CD4-positive, alpha-beta memory T cell (primary cell): ENCODE measurements around the gene TYK2. TPM values are rescaled to one million over a fixed set of nuclear protein-coding genes. Genes with fewer than 3 reads are reported as not detected.
A peak's percentile ranks its signal among the peaks of the same experiment; 100 is the strongest.
"Not testable (repeated sequence)": the region's sequence is repeated elsewhere in the genome, so short reads cannot be mapped to it uniquely, and the experiment has no call there.

Experiments used
- CTCF ChIA-PET: fragments of 350-600 bp; sonication (Branson Sonifier 250); formaldehyde crosslinking; loops from one replicate; lab custom pipeline; 2021; ENCODE audit warnings: inconsistent platforms; ENCODE audit not compliant: partially characterized antibody; lab: Charles Lee
- POLR2A ChIA-PET: fragments of 350-600 bp; sonication (Branson Sonifier 250); formaldehyde crosslinking; loops from one replicate; lab custom pipeline; 2021; ENCODE audit not compliant: partially characterized antibody; lab: Charles Lee
- DNase-seq, 5 donors: peaks; one replicate each; pipeline versions ENCODE4 v3.0.0 to v3.0.0-alpha.2; 2020 to 2022; ENCODE audit warnings: mixed read lengths in 1 of 5
- H3K27ac ChIP-seq: one replicate; pipeline ENCODE4 v1.7.0; 2013; ENCODE audit warnings: low read depth, low read length
- H3K27me3 ChIP-seq: 2 replicates; pipeline ENCODE4 v1.7.0; 2013; ENCODE audit warnings: mild to moderate bottlenecking, low read length, moderate library complexity; ENCODE audit not compliant: insufficient read depth
- H3K36me3 ChIP-seq: 2 replicates; pipeline ENCODE4 v1.7.0; 2013; ENCODE audit warnings: mild to moderate bottlenecking, low read length, moderate library complexity; ENCODE audit not compliant: insufficient read depth
- H3K4me1 ChIP-seq: 2 replicates; pipeline ENCODE4 v1.7.0; 2013; ENCODE audit warnings: mild to moderate bottlenecking, low read length, moderate library complexity; ENCODE audit not compliant: insufficient read depth
- H3K4me3 ChIP-seq, 2 donors: one replicate each; pipeline ENCODE4 v1.7.0; 2013; ENCODE audit warnings: low read length in 2 of 2, mild to moderate bottlenecking in 1 of 2
- H3K9me3 ChIP-seq, 2 donors: one replicate each; pipeline ENCODE4 v1.7.0; 2013; ENCODE audit warnings: low read length in 2 of 2, control low read depth in 1 of 2; ENCODE audit not compliant: control insufficient read depth in 1 of 2
- H3K27ac Mint-ChIP-seq, 7 donors: one replicate each; pipeline ENCODE4 v1.8.0; 2020 to 2021; ENCODE audit warnings: mixed read lengths in 7 of 7, mild to moderate bottlenecking in 6 of 7, inconsistent platforms in 3 of 7, moderate library complexity in 3 of 7
- H3K27me3 Mint-ChIP-seq, 2 donors: one replicate each; pipeline ENCODE4 v1.8.0; 2020 to 2021; ENCODE audit warnings: mixed read lengths in 2 of 2
- H3K36me3 Mint-ChIP-seq, 2 donors: one replicate each; pipeline ENCODE4 v1.8.0; 2020 to 2021; ENCODE audit warnings: mixed read lengths in 2 of 2, inconsistent platforms in 1 of 2, mild to moderate bottlenecking in 1 of 2
- H3K4me1 Mint-ChIP-seq, 4 donors: one replicate each; pipeline ENCODE4 v1.8.0; 2020 to 2021; ENCODE audit warnings: mixed read lengths in 4 of 4, mild to moderate bottlenecking in 1 of 4
- H3K4me3 Mint-ChIP-seq, 8 donors: one replicate each; pipeline ENCODE4 v1.8.0; 2020 to 2021; ENCODE audit warnings: mixed read lengths in 8 of 8, mild to moderate bottlenecking in 7 of 8, moderate library complexity in 6 of 8, inconsistent platforms in 3 of 8
- H3K9me3 Mint-ChIP-seq, 8 donors: one replicate each; pipeline ENCODE4 v1.8.0; 2020 to 2021; ENCODE audit warnings: mixed read lengths in 8 of 8, mild to moderate bottlenecking in 5 of 8, inconsistent platforms in 3 of 8, moderate library complexity in 1 of 8
- intact Hi-C: fragments of 100-400 bp; cut with micrococcal nuclease; formaldehyde crosslinking; loops from one replicate; pipeline ENCODE4 v1.15.1; 2023
- polyA plus RNA-seq, 2 donors: library from polyadenylated mRNA; unstranded; fragments of 300-500 nt; fragmentation: Illumina TruSeq; gene quantifications; one replicate each; pipeline ENCODE4 v1.2.3, GENCODE V29; 2021
- total RNA-seq, 2 experiments: library from RNA; stranded (reverse); gene quantifications; one replicate each; pipeline ENCODE4 v1.2.3, GENCODE V29; 2021

Gene TYK2
- total and polyA plus RNA-seq, 4 experiments from 2014 or later: 33.3 to 314 (median 187) TPM

- POLR2A ChIA-PET: interaction anchor here (0.6 to 26.5 kb wide), 5 partner anchors 6 to 597 kb away, joined by 3 to 470 read pairs (median 3); partner anchors contain the start of genes CDC37, PDE4A and TYK2
- Histone ChIP-seq H3K4me3 (no peak overlapping the region), H3K36me3 (no peaks in the 10 kb centered on the region), H3K27ac (no peak overlapping the region), H3K27me3 (peaks cover 54% of the 10 kb centered on the region), H3K9me3 (no peaks in the 10 kb centered on the region), H3K4me1 (peaks cover 60% of the 10 kb centered on the region)
- intact Hi-C loops: no loop called here
- Mint-ChIP-seq H3K27ac (peak overlapping the region; percentile 38 to 92 (median 83)), H3K4me1 (peaks cover 22 to 60% (median 40%) of the 10 kb centered on the region in 4 donors), H3K36me3 (peaks cover 0 to 7% of the 10 kb centered on the region in 2 donors), H3K27me3 (peaks cover 38 to 43% of the 10 kb centered on the region in 2 donors), H3K4me3 (peak overlapping the region in 5 of 8 donors; percentile 20 to 68 (median 61)), H3K9me3 (peaks cover 0 to 7% (median 0%) of the 10 kb centered on the region in 8 donors)
- CTCF ChIA-PET: interaction anchor here (0.8 to 8.6 kb wide), 9 partner anchors 7 to 524 kb away, joined by 3 to 232 read pairs (median 4); partner anchors contain the start of genes CDC37 and PDE4A
- DNase-seq: no peak
These were observed 37.8 kb upstream of the TYK2 start for GRCh38 chr19:10418235-10418484.

DNA sequence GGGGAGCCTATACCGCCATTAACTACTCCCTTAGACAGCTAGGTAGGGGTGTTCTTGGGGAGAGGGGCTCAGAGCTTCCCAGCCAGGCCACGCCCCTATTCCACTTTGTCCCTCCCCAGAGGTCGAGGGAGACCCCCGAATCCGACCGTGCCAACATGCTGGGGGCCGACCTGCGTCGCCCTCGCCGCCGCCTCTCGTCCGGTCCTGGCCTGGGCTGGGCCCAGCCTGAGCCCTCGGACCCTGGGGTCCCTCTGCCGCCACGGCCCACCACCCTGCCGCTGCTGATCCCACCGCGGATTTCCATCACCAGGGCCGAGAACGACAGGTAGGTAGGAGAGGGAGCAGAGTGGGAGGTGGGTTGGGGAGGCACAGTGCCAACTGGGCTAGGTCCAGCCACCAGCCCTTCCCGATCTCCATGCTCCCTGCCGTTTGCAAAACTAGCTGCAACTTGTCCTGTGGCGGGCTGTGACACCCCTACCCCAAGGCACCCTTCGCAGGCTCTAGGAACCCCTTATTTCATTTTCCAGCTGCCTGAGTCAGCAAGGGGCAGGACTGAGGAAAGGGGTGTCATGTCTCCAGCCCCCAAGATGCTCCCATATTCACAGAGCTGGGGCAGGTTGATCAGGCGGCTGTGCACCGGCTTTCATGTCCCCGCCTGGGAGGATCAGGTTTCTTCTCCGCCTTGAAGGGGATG lies 37.3 kb upstream of the TYK2 start:
- Mint-ChIP-seq H3K27ac (peak overlapping the region in 6 of 7 donors; percentile 67 to 99 (median 92)), H3K4me1 (peaks cover 22 to 64% (median 41%) of the 10 kb centered on the region in 4 donors), H3K9me3 (peaks cover 0 to 7% (median 0%) of the 10 kb centered on the region in 8 donors), H3K27me3 (peaks cover 38 to 43% of the 10 kb centered on the region in 2 donors), H3K36me3 (peaks cover 0 to 7% of the 10 kb centered on the region in 2 donors), H3K4me3 (peak overlapping the region in 4 of 8 donors; percentile 20 to 68 (median 61))
- H3K36me3 ChIP-seq: no peaks in the 10 kb centered on the region
- no peaks in the 10 kb centered on the region for H3K9me3 ChIP-seq
- DNase-seq: no peak
- CTCF ChIA-PET: interaction anchor here (0.5 to 8.6 kb wide), 10 partner anchors 7 to 732 kb away, joined by 3 to 232 read pairs (median 4); partner anchors contain the start of genes CDC37 and PDE4A
- no peak overlapping the region for H3K27ac ChIP-seq
- POLR2A ChIA-PET: interaction anchor here (0.5 to 26.5 kb wide), 7 partner anchors 7 to 597 kb away, joined by 3 to 470 read pairs (median 3); partner anchors contain the start of genes CDC37, ICAM1, PDE4A and TYK2
- intact Hi-C loops: loop anchor here (1.0 to 2.0 kb wide), 2 partner anchors 8 to 13 kb away; no protein-coding TSS in a partner anchor
- H3K4me1 ChIP-seq: peaks cover 65% of the 10 kb centered on the region
- peaks cover 52% of the 10 kb centered on the region for H3K27me3 ChIP-seq
- no peak overlapping the region for H3K4me3 ChIP-seq

- H3K27me3 Mint-ChIP-seq: peaks cover 31 to 35% of the 10 kb centered on the region in 2 donors
- peak; percentile 97 to 99 (median 98) for DNase-seq
- H3K4me3 Mint-ChIP-seq: peak overlapping the region; percentile 65 to 85 (median 76)
- peaks cover 23 to 66% (median 46%) of the 10 kb centered on the region in 4 donors for H3K4me1 Mint-ChIP-seq
- peak overlapping the region; percentile 87 to 99 (median 95) for H3K27ac Mint-ChIP-seq
- ChIA-PET CTCF (interaction anchor here (0.5 to 8.6 kb wide), 10 partner anchors 8 to 733 kb away, joined by 3 to 232 read pairs (median 4); partner anchors contain the start of genes CDC37 and PDE4A), POLR2A (interaction anchor here (0.5 to 26.5 kb wide), 4 partner anchors 7 to 146 kb away, joined by 3 to 470 read pairs (median 238); partner anchors contain the start of genes CDC37, ICAM1 and PDE4A)
- Histone ChIP-seq H3K36me3 (no peaks in the 10 kb centered on the region), H3K27ac (peak overlapping the region; percentile 49), H3K4me1 (peaks cover 72% of the 10 kb centered on the region), H3K4me3 (peak overlapping the region in 1 of 2 donors; percentile 47), H3K27me3 (peaks cover 43% of the 10 kb centered on the region), H3K9me3 (no peaks in the 10 kb centered on the region)
- peaks cover 0 to 7% (median 0%) of the 10 kb centered on the region in 8 donors for H3K9me3 Mint-ChIP-seq
- H3K36me3 Mint-ChIP-seq: peaks cover 0 to 7% of the 10 kb centered on the region in 2 donors
- intact Hi-C loops: loop anchor here (1.0 to 2.0 kb wide), 3 partner anchors 9 to 14 kb away; partner anchors contain the start of gene CDC37
These were observed 36.2 kb upstream of the TYK2 start for GRCh38 chr19:10416380-10417257.

DNA sequence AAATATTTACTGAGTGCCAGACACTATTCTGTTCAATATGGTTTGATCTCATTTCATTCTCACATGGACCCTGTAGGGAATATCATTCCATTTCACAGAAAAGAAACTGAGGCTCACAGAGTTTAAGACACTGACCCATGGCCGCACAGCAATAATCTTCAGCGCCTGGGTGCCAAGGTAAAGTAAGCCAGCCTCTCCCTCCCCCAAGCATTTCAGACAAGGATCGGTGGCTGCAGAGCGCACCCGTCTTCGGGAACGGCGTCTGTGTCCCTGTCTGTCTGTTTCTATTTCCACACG lies 35.7 kb upstream of the TYK2 start:
- Mint-ChIP-seq H3K9me3 (peaks cover 0 to 7% (median 0%) of the 10 kb centered on the region in 8 donors), H3K36me3 (peaks cover 0 to 7% of the 10 kb centered on the region in 2 donors), H3K4me1 (peaks cover 20 to 66% (median 46%) of the 10 kb centered on the region in 4 donors), H3K27ac (peak overlapping the region; percentile 87 to 99 (median 94)), H3K27me3 (peaks cover 25 to 30% of the 10 kb centered on the region in 2 donors), H3K4me3 (peak overlapping the region; percentile 62 to 83 (median 72))
- no peak for DNase-seq
- H3K27me3 ChIP-seq: peaks cover 37% of the 10 kb centered on the region
- POLR2A ChIA-PET: interaction anchor here (1.5 to 26.5 kb wide), 3 partner anchors 7 to 146 kb away, joined by 6 to 470 read pairs (median 470); partner anchors contain the start of genes CDC37, ICAM1 and PDE4A
- peak overlapping the region; percentile 49 for H3K27ac ChIP-seq
- H3K9me3 ChIP-seq: no peaks in the 10 kb centered on the region
- CTCF ChIA-PET: interaction anchor here (0.7 to 8.6 kb wide), 9 partner anchors 9 to 319 kb away, joined by 3 to 232 read pairs (median 4); partner anchors contain the start of genes CDC37 and PDE4A
- peak overlapping the region in 1 of 2 donors; percentile 47 for H3K4me3 ChIP-seq
- H3K4me1 ChIP-seq: peaks cover 71% of the 10 kb centered on the region
- H3K36me3 ChIP-seq: no peaks in the 10 kb centered on the region
- intact Hi-C loops: loop anchor here (1.0 to 2.0 kb wide), 2 partner anchors 13 to 15 kb away; partner anchors contain the start of gene CDC37

- H3K4me1 ChIP-seq: peaks cover 58% of the 10 kb centered on the region
- intact Hi-C loops: no loop called here
- peak overlapping the region in 1 of 2 donors; percentile 16 for H3K4me3 ChIP-seq
- peaks cover 20 to 70% (median 50%) of the 10 kb centered on the region in 4 donors for H3K4me1 Mint-ChIP-seq
- H3K9me3 ChIP-seq: no peaks in the 10 kb centered on the region
- peaks cover 5 to 8% of the 10 kb centered on the region in 2 donors for H3K27me3 Mint-ChIP-seq
- ChIA-PET POLR2A (interaction anchor here (0.6 to 26.5 kb wide), 7 partner anchors 3 to 270 kb away, joined by 3 to 470 read pairs (median 4); partner anchors contain the start of genes CDC37, ICAM5 and PDE4A), CTCF (interaction anchor here (0.6 to 8.6 kb wide), 14 partner anchors 7 to 288 kb away, joined by 3 to 232 read pairs (median 3); partner anchors contain the start of genes CDC37, ICAM1 and PDE4A)
- H3K4me3 Mint-ChIP-seq: peak overlapping the region; percentile 29 to 74 (median 52)
- H3K36me3 ChIP-seq: no peaks in the 10 kb centered on the region
- H3K27ac ChIP-seq: peak overlapping the region; percentile 47
- H3K27ac Mint-ChIP-seq: peak overlapping the region; percentile 66 to 95 (median 81)
- peak in 4 of 5 donors; percentile 51 to 66 (median 58) for DNase-seq
- peaks cover 0 to 3% (median 0%) of the 10 kb centered on the region in 8 donors for H3K9me3 Mint-ChIP-seq
- H3K36me3 Mint-ChIP-seq: peaks cover 0 to 3% of the 10 kb centered on the region in 2 donors
- H3K27me3 ChIP-seq: peaks cover 5% of the 10 kb centered on the region
These were observed 32.0 kb upstream of the TYK2 start for GRCh38 chr19:10412257-10412977.

DNA sequence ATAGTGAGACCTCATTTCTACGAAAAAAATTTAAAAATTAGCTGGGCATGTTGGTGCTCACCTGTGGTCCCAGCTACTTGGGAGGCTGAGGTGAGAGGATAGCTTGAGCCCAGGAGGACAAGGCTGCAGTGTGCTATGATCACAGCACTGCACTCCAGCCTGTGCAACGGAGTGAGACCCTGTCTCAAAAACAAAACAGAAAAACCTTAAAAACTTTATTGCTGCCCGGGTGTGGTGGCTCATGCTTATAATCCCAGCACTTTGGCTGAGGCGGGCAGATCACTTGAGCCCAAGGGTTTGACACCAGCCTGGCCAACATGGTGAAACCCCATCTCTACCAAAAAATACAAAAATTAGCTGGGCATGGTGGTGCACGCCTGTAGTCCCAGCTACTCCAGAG lies 30.9 kb upstream of the TYK2 start:
- ChIA-PET CTCF (interaction anchor here (8.4 to 8.6 kb wide), 2 partner anchors 14 to 25 kb away, joined by 82 to 117 read pairs; partner anchors contain the start of gene PDE4A), POLR2A (interaction anchor here (20.6 to 26.5 kb wide), 2 partner anchors 2 to 13 kb away, joined by 470 read pairs; partner anchors contain the start of genes CDC37 and PDE4A)
- peaks cover 24 to 71% (median 53%) of the 10 kb centered on the region in 4 donors for H3K4me1 Mint-ChIP-seq
- H3K36me3 Mint-ChIP-seq, H3K27me3 ChIP-seq, H3K9me3 ChIP-seq, H3K36me3 ChIP-seq, H3K9me3 Mint-ChIP-seq, H3K27ac ChIP-seq, H3K4me3 Mint-ChIP-seq, intact Hi-C loops, H3K27me3 Mint-ChIP-seq, H3K4me3 ChIP-seq, DNase-seq: not testable (repeated sequence)
- H3K27ac Mint-ChIP-seq: peak overlapping the region in 4 of 7 donors; percentile 7 to 81 (median 51)
- peaks cover 59% of the 10 kb centered on the region for H3K4me1 ChIP-seq
